HepG2 (cell line): ENCODE measurements around the gene RHBDD2. TPM values are rescaled to one million over a fixed set of nuclear protein-coding genes. Genes with fewer than 3 reads are reported as not detected.
A peak's percentile ranks its signal among the peaks of the same experiment; 100 is the strongest.

ENCODE experiments used
- CHCHD3 ChIP-seq: sonication (generic); formaldehyde crosslinking; IDR thresholded peaks from 2 replicates; pipeline ENCODE4 v1.8.0; 2022; ENCODE audit warnings: mild to moderate bottlenecking, missing genetic modification reagents, moderate library complexity
- ESRRA ChIP-seq: sonication (generic); formaldehyde crosslinking; IDR thresholded peaks from 2 replicates; pipeline ENCODE4 v1.5.1; 2020; ENCODE audit warnings: mild to moderate bottlenecking, low read depth, missing genetic modification reagents
- KLF13 ChIP-seq: sonication (generic); formaldehyde crosslinking; IDR thresholded peaks from 2 replicates; pipeline ENCODE4 v1.4.0; 2020; ENCODE audit warnings: mild to moderate bottlenecking, missing genetic modification reagents
- KMT2A ChIP-seq: sonication (generic); formaldehyde crosslinking; IDR thresholded peaks from 2 replicates; pipeline ENCODE4 v1.4.0; 2020; ENCODE audit warnings: missing genetic modification reagents
- MED1 ChIP-seq: sonication (generic); formaldehyde crosslinking; IDR thresholded peaks from 2 replicates; pipeline ENCODE4 v1.4.0; 2020; ENCODE audit warnings: missing genetic modification reagents
- NFE2L1 ChIP-seq: sonication (generic); formaldehyde crosslinking; IDR thresholded peaks from 2 replicates; pipeline ENCODE4 v1.4.0; 2020; ENCODE audit warnings: missing genetic modification reagents, mild to moderate bottlenecking, borderline replicate concordance
- NFYC ChIP-seq: IDR thresholded peaks from 2 replicates; pipeline ENCODE4 v1.6.1; 2016; ENCODE audit warnings: missing genetic modification reagents, missing compliant biosample characterization
- NPAS2 ChIP-seq: sonication (generic); formaldehyde crosslinking; IDR thresholded peaks from 2 replicates; pipeline ENCODE4 v1.8.0; 2022; ENCODE audit warnings: mild to moderate bottlenecking, missing genetic modification reagents, borderline replicate concordance
- PRMT3 ChIP-seq: sonication (generic); formaldehyde crosslinking; IDR thresholded peaks from 2 replicates; pipeline ENCODE4 v1.8.1; 2022; ENCODE audit warnings: low read depth, mild to moderate bottlenecking, moderate library complexity, missing genetic modification reagents, borderline replicate concordance
- RBM39 ChIP-seq: fragments of 200-400 bp; formaldehyde crosslinking; IDR thresholded peaks from one replicate; pipeline ENCODE4 v1.6.1; 2018; ENCODE audit warnings: antibody characterized with exemption, mild to moderate bottlenecking, low read depth, low read length; ENCODE audit not compliant: poor library complexity, severe bottlenecking
- SIN3A ChIP-seq: IDR thresholded peaks from 2 replicates; pipeline ENCODE4 v1.6.1; 2011; ENCODE audit warnings: low read depth, mild to moderate bottlenecking, control low read depth, low read length, borderline replicate concordance
- ZHX1 ChIP-seq: sonication (generic); formaldehyde crosslinking; IDR thresholded peaks from 2 replicates; pipeline ENCODE4 v1.8.1; 2022; ENCODE audit warnings: low read depth, mild to moderate bottlenecking, missing genetic modification reagents
- ZIK1 ChIP-seq: sonication (generic); formaldehyde crosslinking; IDR thresholded peaks from 2 replicates; pipeline ENCODE4 v1.5.0; 2020; ENCODE audit warnings: mild to moderate bottlenecking, low read depth, missing genetic modification reagents, borderline replicate concordance
- ZNF17 ChIP-seq: sonication (generic); formaldehyde crosslinking; IDR thresholded peaks from 2 replicates; pipeline ENCODE4 v1.5.0; 2020; ENCODE audit warnings: mild to moderate bottlenecking, missing genetic modification reagents
- ZNF569 ChIP-seq: sonication (generic); formaldehyde crosslinking; IDR thresholded peaks from 2 replicates; pipeline ENCODE4 v1.5.0; 2020; ENCODE audit warnings: mild to moderate bottlenecking, missing genetic modification reagents, moderate library complexity, borderline replicate concordance
- ZSCAN20 ChIP-seq: sonication (generic); formaldehyde crosslinking; IDR thresholded peaks from 2 replicates; pipeline ENCODE4 v1.4.0; 2020; ENCODE audit warnings: missing genetic modification reagents, mild to moderate bottlenecking, borderline replicate concordance
- polyA plus RNA-seq, 8 experiments: library from polyadenylated mRNA; depleted of rRNA in 3 of 8; stranded (reverse) in 7 of 8; unstranded in 1 of 8; fragments of >200 nt; fragmentation: Illumina TruSeq in 4 of 8; extraction: Trizol in 4 of 8; gene quantifications; 2 replicates each; pipeline versions ENCODE4 v1.2.1 to v1.2.3, GENCODE V29; 2011 to 2016; ENCODE audit warnings: low read depth in 4 of 8, missing spikeins in 1 of 8, mixed read lengths in 1 of 8; ENCODE audit not compliant: insufficient read depth in 1 of 8
- total RNA-seq, 5 experiments: library from RNA; depleted of rRNA; stranded (reverse); fragments of >200 nt; fragmentation: Illumina TruSeq; extraction: Trizol; gene quantifications; 2 replicates each; pipeline ENCODE4 v1.2.3, GENCODE V29; 2016; ENCODE audit warnings: low read depth in 1 of 5
- TF ChIP-seq, protein P1 (sequence below): IDR thresholded peaks from 2 replicates; pipeline ENCODE4 v1.6.1; 2018; ENCODE audit warnings: missing genetic modification reagents, mild to moderate bottlenecking, missing compliant biosample characterization
- TF ChIP-seq, protein P2 (sequence below): sonication (generic); formaldehyde crosslinking; IDR thresholded peaks from 2 replicates; pipeline ENCODE4 v1.4.0; 2020; ENCODE audit warnings: missing genetic modification reagents
- TF ChIP-seq, protein P3 (sequence below): IDR thresholded peaks from 2 replicates; pipeline ENCODE4 v1.6.1; 2016
- TF ChIP-seq, protein P4 (sequence below): sonication (generic); formaldehyde crosslinking; IDR thresholded peaks from 2 replicates; pipeline ENCODE4 v1.4.0; 2020; ENCODE audit warnings: missing genetic modification reagents; ENCODE audit errors: not compliant biosample characterization

The RHBDD2 gene
- total and polyA plus RNA-seq, 2 of the 13 experiments (the other 11 are each of a cell fraction or from before 2014, with no cell fraction given) = 23.1 to 26.4 TPM

- TF ChIP-seq KMT2A (CRISPR knock-in tag) (peak; percentile 90), NFYC (CRISPR knock-in tag) (peak; percentile 66), ESRRA (0 out of 2 replicates have a peak, but pooled peaks have one; percentile 52), KLF13 (CRISPR knock-in tag) (no peak), SIN3A (peak; percentile 94; the same call in 1 of the 2 replicates), ZIK1 (CRISPR knock-in tag) (no peak), CHCHD3 (no peak), ZHX1 (peak; percentile 87; the same call in 1 of the 2 replicates), MED1 (peak; percentile 75), ZNF569 (CRISPR knock-in tag) (no peak), NPAS2 (CRISPR knock-in tag) (no peak), RBM39 (no peak), PRMT3 (CRISPR knock-in tag) (no peak; the same call in 1 of the 2 replicates), ZNF17 (CRISPR knock-in tag) (no peak), NFE2L1 (no peak), ZSCAN20 (CRISPR knock-in tag) (peak; percentile 84; the same call in 1 of the 2 replicates)
- TF ChIP-seq, protein P1, sequence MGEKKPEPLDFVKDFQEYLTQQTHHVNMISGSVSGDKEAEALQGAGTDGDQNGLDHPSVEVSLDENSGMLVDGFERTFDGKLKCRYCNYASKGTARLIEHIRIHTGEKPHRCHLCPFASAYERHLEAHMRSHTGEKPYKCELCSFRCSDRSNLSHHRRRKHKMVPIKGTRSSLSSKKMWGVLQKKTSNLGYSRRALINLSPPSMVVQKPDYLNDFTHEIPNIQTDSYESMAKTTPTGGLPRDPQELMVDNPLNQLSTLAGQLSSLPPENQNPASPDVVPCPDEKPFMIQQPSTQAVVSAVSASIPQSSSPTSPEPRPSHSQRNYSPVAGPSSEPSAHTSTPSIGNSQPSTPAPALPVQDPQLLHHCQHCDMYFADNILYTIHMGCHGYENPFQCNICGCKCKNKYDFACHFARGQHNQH (CRISPR knock-in tag) = peak; percentile 56; the same call in 1 of the 2 replicates
- TF ChIP-seq, protein P2, sequence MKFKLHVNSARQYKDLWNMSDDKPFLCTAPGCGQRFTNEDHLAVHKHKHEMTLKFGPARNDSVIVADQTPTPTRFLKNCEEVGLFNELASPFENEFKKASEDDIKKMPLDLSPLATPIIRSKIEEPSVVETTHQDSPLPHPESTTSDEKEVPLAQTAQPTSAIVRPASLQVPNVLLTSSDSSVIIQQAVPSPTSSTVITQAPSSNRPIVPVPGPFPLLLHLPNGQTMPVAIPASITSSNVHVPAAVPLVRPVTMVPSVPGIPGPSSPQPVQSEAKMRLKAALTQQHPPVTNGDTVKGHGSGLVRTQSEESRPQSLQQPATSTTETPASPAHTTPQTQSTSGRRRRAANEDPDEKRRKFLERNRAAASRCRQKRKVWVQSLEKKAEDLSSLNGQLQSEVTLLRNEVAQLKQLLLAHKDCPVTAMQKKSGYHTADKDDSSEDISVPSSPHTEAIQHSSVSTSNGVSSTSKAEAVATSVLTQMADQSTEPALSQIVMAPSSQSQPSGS (CRISPR knock-in tag) = no peak
- TF ChIP-seq, protein P3, sequence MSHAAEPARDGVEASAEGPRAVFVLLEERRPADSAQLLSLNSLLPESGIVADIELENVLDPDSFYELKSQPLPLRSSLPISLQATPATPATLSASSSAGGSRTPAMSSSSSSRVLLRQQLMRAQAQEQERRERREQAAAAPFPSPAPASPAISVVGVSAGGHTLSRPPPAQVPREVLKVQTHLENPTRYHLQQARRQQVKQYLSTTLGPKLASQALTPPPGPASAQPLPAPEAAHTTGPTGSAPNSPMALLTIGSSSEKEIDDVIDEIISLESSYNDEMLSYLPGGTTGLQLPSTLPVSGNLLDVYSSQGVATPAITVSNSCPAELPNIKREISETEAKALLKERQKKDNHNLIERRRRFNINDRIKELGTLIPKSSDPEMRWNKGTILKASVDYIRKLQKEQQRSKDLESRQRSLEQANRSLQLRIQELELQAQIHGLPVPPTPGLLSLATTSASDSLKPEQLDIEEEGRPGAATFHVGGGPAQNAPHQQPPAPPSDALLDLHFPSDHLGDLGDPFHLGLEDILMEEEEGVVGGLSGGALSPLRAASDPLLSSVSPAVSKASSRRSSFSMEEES = no peak
- TF ChIP-seq, protein P4, sequence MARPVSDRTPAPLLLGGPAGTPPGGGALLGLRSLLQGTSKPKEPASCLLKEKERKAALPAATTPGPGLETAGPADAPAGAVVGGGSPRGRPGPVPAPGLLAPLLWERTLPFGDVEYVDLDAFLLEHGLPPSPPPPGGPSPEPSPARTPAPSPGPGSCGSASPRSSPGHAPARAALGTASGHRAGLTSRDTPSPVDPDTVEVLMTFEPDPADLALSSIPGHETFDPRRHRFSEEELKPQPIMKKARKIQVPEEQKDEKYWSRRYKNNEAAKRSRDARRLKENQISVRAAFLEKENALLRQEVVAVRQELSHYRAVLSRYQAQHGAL = peak; percentile 77
Observed at GRCh38 chr7:75878769-75879611, at the start of gene RHBDD2 (continued).
